Activated CD4-positive, alpha-beta T cell treated with anti-CD3 and anti-CD28 coated beads for 36 hours (primary cell): ENCODE results near the gene DHRS7. TPM values are rescaled to one million over a fixed set of nuclear protein-coding genes. Genes with fewer than 3 reads are reported as not detected.
A peak's percentile ranks its signal among the peaks of the same experiment; 100 is the strongest.
"Not testable (repeated sequence)": the region's sequence is repeated elsewhere in the genome, so short reads cannot be mapped to it uniquely, and the experiment has no call there.

Experiments
- ATAC-seq: fragments of 200-7000 bp; cut with Tn5 transposase; one replicate; pipeline ENCODE4 v1.10.0; 2021; ENCODE audit warnings: mild to moderate bottlenecking, moderate library complexity
- CTCF ChIA-PET: fragments of 350-600 bp; sonication (Branson Sonifier 250); formaldehyde crosslinking; loops from one replicate; lab custom pipeline; 2021; ENCODE audit warnings: antibody characterized with exemption; lab: Charles Lee
- POLR2A ChIA-PET: fragments of 350-600 bp; sonication (Branson Sonifier 250); formaldehyde crosslinking; loops from one replicate; lab custom pipeline; 2021; ENCODE audit warnings: antibody characterized with exemption, inconsistent platforms; lab: Charles Lee
- DNase-seq: peaks from one replicate; pipeline ENCODE4 v3.0.0-alpha.2; 2020
- H3K27ac Mint-ChIP-seq: one replicate; pipeline ENCODE4 v1.8.0; 2021; ENCODE audit warnings: mixed read lengths
- H3K27me3 Mint-ChIP-seq: one replicate; pipeline ENCODE4 v1.8.0; 2021; ENCODE audit warnings: mixed read lengths
- H3K36me3 Mint-ChIP-seq: one replicate; pipeline ENCODE4 v1.8.0; 2021; ENCODE audit warnings: low read depth, mixed read lengths
- H3K4me1 Mint-ChIP-seq: one replicate; pipeline ENCODE4 v1.8.0; 2021; ENCODE audit warnings: mixed read lengths
- H3K4me3 Mint-ChIP-seq: one replicate; pipeline ENCODE4 v1.8.0; 2021; ENCODE audit warnings: mild to moderate bottlenecking, moderate library complexity, mixed read lengths
- H3K9me3 Mint-ChIP-seq: one replicate; pipeline ENCODE4 v1.8.0; 2021; ENCODE audit warnings: low read depth, mixed read lengths
- intact Hi-C, 2 experiments: fragments of 100-400 bp; cut with DNase I in 1 of 2; cut with micrococcal nuclease in 1 of 2; formaldehyde crosslinking; loops; one replicate each; pipeline versions ENCODE4 v1.14.2 to v1.15.1; 2022 to 2024; cut with DNase I, micrococcal nuclease
- total RNA-seq, 2 experiments: library from RNA; stranded (reverse); gene quantifications; one replicate each; pipeline ENCODE4 v1.2.3, GENCODE V29; 2021

The DHRS7 gene
- total RNA-seq, 2 experiments from 2014 or later = 27.9 to 46.3 TPM

- DNase-seq (peak; percentile 83), ATAC-seq (peak; percentile 99)
- POLR2A ChIA-PET = interaction anchor here (1.2 kb wide), 1 partner anchor 13 kb away, joined by 4 read pairs; the partner anchor contains the start of gene DHRS7
- intact Hi-C loops = loop anchor here in 1 of 2 experiments (2.0 kb wide), 1 partner anchor 59 kb away; no protein-coding TSS in a partner anchor
- CTCF ChIA-PET = interaction anchor here (0.7 to 1.4 kb wide), 6 partner anchors 8 to 187 kb away, joined by 3 to 4 read pairs (median 3); partner anchors contain the start of gene DHRS7
- no peaks in the 10 kb centered on the region for H3K9me3 Mint-ChIP-seq
- no peaks in the 10 kb centered on the region for H3K27me3 Mint-ChIP-seq
- H3K4me1 Mint-ChIP-seq = peaks cover 36% of the 10 kb centered on the region
- peaks cover 33% of the 10 kb centered on the region for H3K36me3 Mint-ChIP-seq
- H3K27ac Mint-ChIP-seq = peak overlapping the region; percentile 70
- H3K4me3 Mint-ChIP-seq = no peak overlapping the region
Observed at GRCh38 chr14:60151715-60152114, 13.5 kb downstream of the DHRS7 start.

DNA sequence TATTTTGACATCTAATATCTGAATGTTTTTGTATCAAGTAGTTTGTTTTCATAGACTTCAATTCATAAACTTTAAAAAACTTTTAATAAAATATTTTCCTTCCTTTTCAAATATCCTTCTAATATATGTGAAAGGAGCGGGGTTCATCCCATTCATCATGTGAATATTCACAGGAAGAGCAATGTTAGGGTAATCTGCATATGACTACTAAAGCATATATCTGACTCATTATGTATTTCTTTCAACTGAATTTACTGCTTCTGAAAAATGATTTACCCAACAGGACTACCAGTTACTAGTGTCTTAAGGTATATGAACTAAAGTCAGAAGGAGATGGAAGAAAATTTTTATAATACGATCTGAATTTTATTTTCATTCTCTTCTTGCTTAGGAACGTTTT, 30.5 kb downstream of the DHRS7 start:
- intact Hi-C loops = no loop called here
- H3K9me3 Mint-ChIP-seq = no peaks in the 10 kb centered on the region
- H3K4me3 Mint-ChIP-seq = no peak overlapping the region
- no peaks in the 10 kb centered on the region for H3K27me3 Mint-ChIP-seq
- ChIA-PET POLR2A (no interaction called here), CTCF (no interaction called here)
- no peak overlapping the region for H3K27ac Mint-ChIP-seq
- no peak for DNase-seq
- H3K36me3 Mint-ChIP-seq = peaks cover 22% of the 10 kb centered on the region
- no peaks in the 10 kb centered on the region for H3K4me1 Mint-ChIP-seq
- no peak for ATAC-seq

- Mint-ChIP-seq H3K9me3 (no peaks in the 10 kb centered on the region), H3K27ac (no peak overlapping the region), H3K36me3 (peaks cover 26% of the 10 kb centered on the region), H3K4me3 (no peak overlapping the region), H3K4me1 (no peaks in the 10 kb centered on the region), H3K27me3 (no peaks in the 10 kb centered on the region)
- CTCF ChIA-PET = no interaction called here
- intact Hi-C loops = no loop called here
- DNase-seq = no peak
- POLR2A ChIA-PET = no interaction called here
- no peak for ATAC-seq
Observed at GRCh38 chr14:60133487-60133886, 31.7 kb downstream of the DHRS7 start.

DNA sequence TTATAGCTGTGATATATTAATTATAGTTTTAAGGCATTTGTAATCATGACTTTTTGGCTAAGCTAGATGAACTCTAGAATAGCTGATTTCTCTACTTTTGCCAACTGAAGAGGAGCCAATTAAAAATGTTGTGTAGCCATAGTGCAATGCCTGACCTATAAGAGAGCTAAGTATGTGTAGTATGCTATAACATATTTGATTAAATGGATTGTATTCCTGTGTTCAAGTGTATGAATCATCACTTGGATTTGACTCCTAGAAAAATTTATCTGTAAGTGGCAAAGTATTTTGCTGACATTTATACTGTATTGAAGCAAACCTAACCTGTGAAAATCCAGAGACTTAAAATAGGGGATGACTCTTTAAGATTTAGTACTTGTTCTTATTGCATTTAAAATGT, 39.3 kb downstream of the DHRS7 start:
- Mint-ChIP-seq H3K4me1 (no peaks in the 10 kb centered on the region), H3K4me3 (no peak overlapping the region), H3K27ac (no peak overlapping the region), H3K36me3 (peaks cover 66% of the 10 kb centered on the region), H3K27me3 (no peaks in the 10 kb centered on the region), H3K9me3 (no peaks in the 10 kb centered on the region)
- intact Hi-C loops = no loop called here
- ChIA-PET CTCF (no interaction called here), POLR2A (no interaction called here)
- DNase-seq (no peak), ATAC-seq (no peak)

DNA sequence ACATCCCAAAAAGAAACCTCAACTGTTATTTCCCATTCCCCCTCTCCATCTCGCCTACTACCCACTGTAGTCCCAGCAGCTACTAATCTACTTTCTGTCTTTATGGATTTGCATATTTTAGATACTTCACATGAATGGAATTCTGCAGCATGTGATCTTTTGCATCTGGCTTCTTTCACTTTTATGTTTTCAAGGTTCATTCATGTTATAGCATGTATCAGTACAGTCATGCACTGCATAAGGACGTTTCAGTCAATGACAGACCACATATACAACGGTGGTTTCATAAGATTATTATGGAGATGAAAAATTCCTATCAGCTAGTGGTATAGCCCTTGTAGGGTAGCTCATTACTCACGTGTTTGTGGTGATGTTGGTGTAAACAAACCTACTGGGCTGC, 49.0 kb downstream of the DHRS7 start:
- H3K27me3 Mint-ChIP-seq = no peaks in the 10 kb centered on the region
- H3K27ac Mint-ChIP-seq = no peak overlapping the region
- CTCF ChIA-PET = no interaction called here
- ATAC-seq (no peak), DNase-seq (no peak)
- peaks cover 38% of the 10 kb centered on the region for H3K36me3 Mint-ChIP-seq
- no peak overlapping the region for H3K4me3 Mint-ChIP-seq
- no peaks in the 10 kb centered on the region for H3K4me1 Mint-ChIP-seq
- no peaks in the 10 kb centered on the region for H3K9me3 Mint-ChIP-seq
- intact Hi-C loops = no loop called here
- POLR2A ChIA-PET = no interaction called here

GRCh38 chr14:60114881-60115280, 50.3 kb downstream of the DHRS7 start:
- no peaks in the 10 kb centered on the region for H3K9me3 Mint-ChIP-seq
- no peak overlapping the region for H3K27ac Mint-ChIP-seq
- H3K27me3 Mint-ChIP-seq = no peaks in the 10 kb centered on the region
- H3K36me3 Mint-ChIP-seq = peaks cover 30% of the 10 kb centered on the region
- H3K4me1 Mint-ChIP-seq = no peaks in the 10 kb centered on the region
- H3K4me3 Mint-ChIP-seq = no peak overlapping the region
- intact Hi-C loops = no loop called here
- ATAC-seq = no peak
- ChIA-PET CTCF (no interaction called here), POLR2A (no interaction called here)
- DNase-seq = no peak

DNA sequence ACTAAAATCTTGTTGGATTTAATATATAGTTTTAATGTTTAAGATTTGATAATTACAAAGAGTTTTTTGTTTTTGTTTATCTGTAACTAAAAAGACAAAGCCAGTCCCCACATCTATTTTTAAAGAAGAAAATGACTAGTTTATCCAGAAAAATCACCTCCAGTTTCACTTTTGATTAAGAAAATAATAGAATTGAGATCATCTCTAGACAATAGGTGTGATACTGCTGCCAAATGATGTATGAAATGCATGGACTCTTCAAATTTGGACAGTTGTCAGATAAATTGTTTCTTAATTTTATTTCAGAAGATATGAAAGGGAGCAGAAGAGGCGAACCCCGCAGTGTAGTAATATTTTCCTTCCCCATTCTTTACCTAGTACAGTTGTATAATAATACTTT, 53.5 kb downstream of the DHRS7 start:
- Mint-ChIP-seq H3K27ac (no peak overlapping the region), H3K4me1 (no peaks in the 10 kb centered on the region), H3K9me3 (no peaks in the 10 kb centered on the region), H3K36me3 (peaks cover 34% of the 10 kb centered on the region), H3K27me3 (no peaks in the 10 kb centered on the region), H3K4me3 (no peak overlapping the region)
- ChIA-PET CTCF (no interaction called here), POLR2A (no interaction called here)
- DNase-seq (no peak), ATAC-seq (no peak)
- intact Hi-C loops = no loop called here

DNA sequence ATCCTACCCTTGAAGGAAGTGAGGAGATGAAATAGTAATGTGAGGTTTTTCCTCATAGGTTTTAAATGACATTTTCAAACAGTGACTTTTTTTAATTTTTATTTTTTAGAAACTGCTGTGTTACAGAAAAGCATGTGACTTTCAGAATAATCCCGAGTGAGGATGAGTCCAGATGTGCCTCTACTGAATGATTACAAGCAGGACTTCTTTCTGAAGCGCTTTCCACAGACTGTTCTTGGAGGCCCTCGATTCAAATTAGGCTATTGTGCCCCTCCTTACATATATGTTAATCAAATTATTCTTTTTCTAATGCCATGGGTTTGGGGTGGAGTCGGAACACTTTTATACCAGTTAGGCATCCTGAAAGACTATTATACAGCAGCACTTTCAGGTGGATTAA, 57.7 kb downstream of the DHRS7 start:
- peaks cover 30% of the 10 kb centered on the region for H3K36me3 Mint-ChIP-seq
- ATAC-seq (no peak), DNase-seq (no peak)
- H3K27ac Mint-ChIP-seq = no peak overlapping the region
- CTCF ChIA-PET = no interaction called here
- no peak overlapping the region for H3K4me3 Mint-ChIP-seq
- POLR2A ChIA-PET = no interaction called here
- H3K27me3 Mint-ChIP-seq = no peaks in the 10 kb centered on the region
- no peaks in the 10 kb centered on the region for H3K9me3 Mint-ChIP-seq
- H3K4me1 Mint-ChIP-seq = peaks cover 10% of the 10 kb centered on the region
- intact Hi-C loops = no loop called here

DNA sequence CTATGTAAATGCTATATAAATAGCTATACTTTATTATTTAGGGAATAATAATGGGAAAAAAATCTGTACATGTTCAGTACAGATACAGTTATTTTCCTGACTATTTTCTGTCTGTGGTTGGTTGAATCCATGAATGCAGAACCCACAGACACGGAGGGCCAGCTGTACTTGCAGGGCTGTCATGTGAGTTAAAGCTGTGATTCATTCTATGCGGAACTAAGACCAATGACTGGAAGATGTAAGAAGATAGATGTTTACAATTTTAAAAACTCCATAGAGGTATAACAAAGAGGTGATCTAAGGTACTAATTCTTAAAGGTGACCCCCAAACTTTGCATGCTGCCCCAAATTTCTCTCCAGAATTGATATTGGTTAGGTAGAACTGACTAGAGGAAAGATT, 58.9 kb downstream of the DHRS7 start:
- no peak overlapping the region for H3K27ac Mint-ChIP-seq
- no peaks in the 10 kb centered on the region for H3K27me3 Mint-ChIP-seq
- no peaks in the 10 kb centered on the region for H3K9me3 Mint-ChIP-seq
- H3K36me3 Mint-ChIP-seq = peaks cover 30% of the 10 kb centered on the region
- no peak overlapping the region for H3K4me3 Mint-ChIP-seq
- CTCF ChIA-PET = no interaction called here
- intact Hi-C loops = no loop called here
- DNase-seq = no peak
- POLR2A ChIA-PET = no interaction called here
- H3K4me1 Mint-ChIP-seq = peaks cover 12% of the 10 kb centered on the region
- no peak for ATAC-seq

DNA sequence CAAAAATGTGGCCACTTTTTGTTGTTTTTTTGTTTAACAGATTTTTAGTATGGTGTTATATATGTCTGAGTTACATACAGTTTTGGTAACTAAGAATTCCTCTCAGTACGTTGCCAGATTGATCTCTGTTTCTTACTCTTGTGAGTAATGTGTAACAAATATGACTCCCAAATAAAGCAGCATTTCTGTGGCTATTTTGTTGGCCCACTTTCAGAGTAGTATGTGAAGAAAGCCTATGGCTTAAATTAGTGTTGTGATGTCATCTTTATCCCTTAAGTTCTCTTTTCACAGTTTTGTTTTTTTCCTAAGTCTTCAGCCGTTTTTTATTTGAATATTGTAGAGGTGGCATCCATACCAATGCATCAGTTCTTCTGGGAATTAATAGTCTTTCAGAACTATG, 62.8 kb downstream of the DHRS7 start:
- peaks cover 24% of the 10 kb centered on the region for H3K4me1 Mint-ChIP-seq
- H3K27me3 Mint-ChIP-seq = no peaks in the 10 kb centered on the region
- intact Hi-C loops = no loop called here
- ATAC-seq = no peak
- peaks cover 31% of the 10 kb centered on the region for H3K36me3 Mint-ChIP-seq
- H3K9me3 Mint-ChIP-seq = no peaks in the 10 kb centered on the region
- CTCF ChIA-PET = no interaction called here
- H3K27ac Mint-ChIP-seq = no peak overlapping the region
- DNase-seq = no peak
- no peak overlapping the region for H3K4me3 Mint-ChIP-seq
- POLR2A ChIA-PET = no interaction called here

DNA sequence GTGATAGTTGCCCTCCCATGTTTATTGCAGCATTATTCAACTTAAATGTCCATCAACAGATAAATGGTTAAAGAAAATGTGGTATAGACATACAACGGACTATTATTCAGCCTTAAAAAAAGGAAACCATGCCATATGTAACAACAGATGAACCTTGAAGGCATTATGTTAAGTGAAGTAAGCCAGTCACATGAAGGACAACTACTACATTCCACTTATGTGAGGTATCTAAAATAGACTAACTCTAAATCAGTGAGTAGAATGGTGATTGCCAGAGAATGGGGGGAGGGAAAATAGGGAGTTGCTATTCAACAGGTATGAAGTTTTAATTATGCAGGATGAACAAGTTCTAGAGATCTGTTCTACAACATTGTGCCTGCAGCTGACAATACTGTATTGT, 63.4 kb downstream of the DHRS7 start:
- ChIA-PET POLR2A (no interaction called here), CTCF (interaction anchor here (0.6 kb wide), 1 partner anchor 137 kb away, joined by 3 read pairs; no protein-coding TSS in a partner anchor)
- intact Hi-C loops = no loop called here
- DNase-seq (no peak), ATAC-seq (no peak)
- Mint-ChIP-seq H3K4me3 (no peak overlapping the region), H3K9me3 (no peaks in the 10 kb centered on the region), H3K27ac (no peak overlapping the region), H3K4me1 (peaks cover 24% of the 10 kb centered on the region), H3K27me3 (no peaks in the 10 kb centered on the region), H3K36me3 (peaks cover 32% of the 10 kb centered on the region)

GRCh38 chr14:60099855-60100254, 65.3 kb downstream of the DHRS7 start:
- CTCF ChIA-PET = interaction anchor here (0.9 kb wide), 1 partner anchor 36 kb away, joined by 3 read pairs; no protein-coding TSS in a partner anchor
- Mint-ChIP-seq H3K4me1 (peaks cover 34% of the 10 kb centered on the region), H3K36me3 (peaks cover 34% of the 10 kb centered on the region)
- ATAC-seq, POLR2A ChIA-PET, H3K9me3 Mint-ChIP-seq, H3K27me3 Mint-ChIP-seq, H3K27ac Mint-ChIP-seq, H3K4me3 Mint-ChIP-seq, intact Hi-C loops, DNase-seq: not testable (repeated sequence)
